ENCODE measurements around the gene HES3.

GRCh38 chr1:6233376-6233775 is 10.6 kb upstream of the HES3 start:
- TF ChIP-seq POLR2AphosphoS5 (IDR thresholded peaks at IDR 0.05; ENCODE audit: low read depth, low read length) (no peak), YY1 (IDR thresholded peaks at IDR 0.05; ENCODE audit: extremely low read depth, insufficient replicate concordance, low read depth, low read length) (no peak), CBX3 (IDR thresholded peaks at IDR 0.05; ENCODE audit: low read depth) (no peak), POLR2A (IDR thresholded peaks at IDR 0.05; ENCODE audit: borderline replicate concordance, extremely low read depth, insufficient read depth, insufficient read length) (no peak), CTCF (IDR thresholded peaks at IDR 0.05 in 2 of 3, conservative IDR thresholded peaks at IDR 0.05 in 1 of 3; ENCODE audit: borderline replicate concordance in 1 of 3, insufficient read depth in 1 of 3, low read depth in 2 of 3, low read length in 2 of 3) (no peak), RAD21 (IDR thresholded peaks at IDR 0.05; ENCODE audit: low read depth) (no peak), CEBPB (IDR thresholded peaks at IDR 0.05; ENCODE audit: low read depth) (no peak), ZNF274 (IDR thresholded peaks at IDR 0.05; ENCODE audit: low read depth, low read length) (no peak), ZFX (IDR thresholded peaks at IDR 0.05) (no peak)
